Hepatocyte (in vitro differentiated cells): ENCODE measurements around the gene CCDC192. TPM values are rescaled to one million over a fixed set of nuclear protein-coding genes. Genes with fewer than 3 reads are reported as not detected.

Experiments used
- DNase-seq: peaks from one replicate; pipeline ENCODE4 v3.0.0-alpha.2; 2016; ENCODE audit warnings: low spot score
- H2AFZ ChIP-seq: fragments of 200-600 bp; sonication (generic); 2 replicates; pipeline ENCODE4 v1.6.0; 2016; ENCODE audit warnings: antibody characterized with exemption, mild to moderate bottlenecking
- H3K27ac ChIP-seq: fragments of 200-600 bp; sonication (generic); 2 replicates; pipeline ENCODE4 v1.5.1; 2016; ENCODE audit warnings: mild to moderate bottlenecking
- H3K27me3 ChIP-seq: fragments of 200-600 bp; sonication (generic); 2 replicates; pipeline ENCODE4 v1.6.1; 2016
- H3K36me3 ChIP-seq: fragments of 200-600 bp; sonication (generic); replicated peaks from 2 replicates; pipeline ENCODE4 v1.5.1; 2016; ENCODE audit warnings: low read depth; ENCODE audit not compliant: insufficient read depth
- H3K4me1 ChIP-seq: fragments of 200-600 bp; sonication (generic); 2 replicates; pipeline ENCODE4 v1.5.1; 2016; ENCODE audit warnings: mild to moderate bottlenecking, moderate library complexity; ENCODE audit not compliant: insufficient read depth
- H3K4me2 ChIP-seq: fragments of 200-600 bp; sonication (generic); 2 replicates; pipeline ENCODE4 v1.6.0; 2016
- H3K4me3 ChIP-seq: fragments of 200-600 bp; sonication (generic); 2 replicates; pipeline ENCODE4 v1.5.1; 2016; ENCODE audit warnings: mild to moderate bottlenecking
- H3K79me2 ChIP-seq: fragments of 200-600 bp; sonication (generic); 2 replicates; pipeline ENCODE4 v1.6.0; 2017; ENCODE audit warnings: mild to moderate bottlenecking
- H3K9me2 ChIP-seq: fragments of 200-600 bp; sonication (generic); replicated peaks from 2 replicates; pipeline ENCODE4 v1.6.0; 2017; ENCODE audit warnings: mild to moderate bottlenecking; ENCODE audit not compliant: insufficient read depth
- H3K9me3 ChIP-seq: fragments of 200-600 bp; sonication (generic); 2 replicates; pipeline ENCODE4 v1.5.1; 2016; ENCODE audit warnings: low read depth, mild to moderate bottlenecking
- H4K20me1 ChIP-seq: fragments of 200-600 bp; sonication (generic); 2 replicates; pipeline ENCODE4 v1.6.0; 2016; ENCODE audit warnings: mild to moderate bottlenecking; ENCODE audit not compliant: insufficient read depth, poor library complexity, severe bottlenecking
- CTCF ChIP-seq: fragments of 200-600 bp; sonication (generic); IDR thresholded peaks from 2 replicates; pipeline ENCODE4 v1.5.1; 2016; ENCODE audit warnings: antibody characterized with exemption, mild to moderate bottlenecking; ENCODE audit not compliant: poor library complexity
- EZH2 ChIP-seq: fragments of 200-600 bp; sonication (generic); IDR thresholded peaks from 2 replicates; pipeline ENCODE4 v1.6.1; 2016; ENCODE audit warnings: antibody characterized with exemption, mild to moderate bottlenecking, borderline replicate concordance
- EZH2phosphoT487 ChIP-seq: fragments of 200-600 bp; sonication (generic); IDR thresholded peaks from one replicate; pipeline ENCODE4 v1.6.1; 2018; ENCODE audit warnings: antibody characterized with exemption, mild to moderate bottlenecking, low read depth, moderate library complexity; ENCODE audit not compliant: unreplicated experiment, severe bottlenecking
- whole genome bisulfite sequencing: methylation state at CpG from one replicate; pipeline ENCODE4 v1.1.6; 2016; ENCODE audit warnings: low lambda C conversion rate; ENCODE audit errors: missing lambda C conversion rate; 5-methylcytosine and 5-hydroxymethylcytosine counted together
- polyA plus RNA-seq: library from polyadenylated mRNA; unstranded; fragments of >200 nt; fragmentation: Nextera tagmentation; extraction: Ambion mirVana; gene quantifications from 2 replicates; pipeline ENCODE4 v1.2.1, GENCODE V29; 2016
- total RNA-seq: library from RNA; depleted of rRNA; stranded (reverse); fragments of >200 nt; gene quantifications from 2 replicates; pipeline ENCODE4 v1.2.3, GENCODE V29; 2014

Gene CCDC192
- total and polyA plus RNA-seq, 2 experiments from 2014 or later, result 0.39 TPM; not detected in 1

- Histone ChIP-seq H3K79me2 (no peaks in the 10 kb centered on the region), H3K4me3 (no peak overlapping the region), H3K4me2 (no peak overlapping the region), H2AFZ (no peak overlapping the region), H3K27ac (no peak overlapping the region), H3K36me3 (no peaks in the 10 kb centered on the region), H3K9me2 (no peaks in the 10 kb centered on the region), H3K9me3 (no peaks in the 10 kb centered on the region), H3K27me3 (no peaks in the 10 kb centered on the region), H4K20me1 (no peaks in the 10 kb centered on the region), H3K4me1 (no peaks in the 10 kb centered on the region)
- no peak for TF ChIP-seq EZH2
- no peak for TF ChIP-seq CTCF
- TF ChIP-seq EZH2phosphoT487, result no peak
- no peak for DNase-seq
- WGBS, result 87% methylated on average over 5 of the region's 5 CpGs
Observed at GRCh38 chr5:127830829-127831598, 127.8 kb downstream of the CCDC192 start.

- 95% methylated on average over 5 of the region's 5 CpGs for WGBS
- no peaks in the 10 kb centered on the region for H3K79me2 ChIP-seq
- no peaks in the 10 kb centered on the region for H3K27me3 ChIP-seq
- H3K36me3 ChIP-seq, result no peaks in the 10 kb centered on the region
- H4K20me1 ChIP-seq, result no peaks in the 10 kb centered on the region
- TF ChIP-seq EZH2 (no peak), EZH2phosphoT487 (no peak), CTCF (no peak)
- no peak for DNase-seq
- H3K4me2 ChIP-seq, result no peak overlapping the region
- H3K4me1 ChIP-seq, result no peaks in the 10 kb centered on the region
- H2AFZ ChIP-seq, result no peak overlapping the region
- no peaks in the 10 kb centered on the region for H3K9me2 ChIP-seq
- H3K27ac ChIP-seq, result no peak overlapping the region
- H3K9me3 ChIP-seq, result no peaks in the 10 kb centered on the region
- H3K4me3 ChIP-seq, result no peak overlapping the region
Observed at GRCh38 chr5:127832067-127832466, 128.9 kb downstream of the CCDC192 start.

GRCh38 chr5:127834094-127834531, 130.9 kb downstream of the CCDC192 start:
- Histone ChIP-seq H3K27ac (no peak overlapping the region), H3K4me2 (no peak overlapping the region)
- DNase-seq, result no peak

More at GRCh38 chr5:127834094-127834531, 130.9 kb downstream of the CCDC192 start:
- Histone ChIP-seq H3K9me3 (no peaks in the 10 kb centered on the region), H4K20me1 (no peaks in the 10 kb centered on the region), H3K36me3 (no peaks in the 10 kb centered on the region), H3K79me2 (no peaks in the 10 kb centered on the region), H3K4me1 (no peaks in the 10 kb centered on the region), H3K27me3 (no peaks in the 10 kb centered on the region), H3K9me2 (no peaks in the 10 kb centered on the region), H3K4me3 (no peak overlapping the region), H2AFZ (no peak overlapping the region)
- WGBS, result 36% methylated on average over 2 of the region's 2 CpGs
- TF ChIP-seq CTCF (no peak), EZH2 (no peak), EZH2phosphoT487 (no peak)
